HCT116 (cell line): Measurements from ENCODE around the gene YIPF4. TPM values are rescaled to one million over a fixed set of nuclear protein-coding genes. Genes with fewer than 3 reads are reported as not detected.
A peak's percentile ranks its signal among the peaks of the same experiment; 100 is the strongest.

ENCODE experiments used
- ATAC-seq: fragments of 200-7000 bp; cut with Tn5 transposase; 2 replicates; pipeline ENCODE4 v1.9.1; 2020; ENCODE audit warnings: mild to moderate bottlenecking, moderate library complexity
- BruUV-seq: library from RNA; stranded (reverse); fragments of 400-500 nt; replicated peaks from 2 replicates; lab custom pipeline; 2021; lab: Mats Ljungman, UMichigan
- CTCF ChIA-PET: fragments of 300-600 bp; sonication (Branson Sonifier 250); formaldehyde crosslinking; loops from one replicate; lab custom pipeline; 2021; ENCODE audit warnings: antibody characterized with exemption; lab: Charles Lee
- POLR2A ChIA-PET: fragments of 300-600, 350-600 bp; sonication (Branson Sonifier 250); formaldehyde crosslinking; loops from one replicate; lab custom pipeline; 2021; ENCODE audit warnings: antibody characterized with exemption; lab: Charles Lee
- RAD21 ChIA-PET, 2 experiments: fragments of 300-600 bp; sonication (Branson Sonifier 250); formaldehyde crosslinking; loops; one replicate each; lab custom pipeline; 2023; ENCODE audit warnings: low total read pairs in 2 of 2; ENCODE audit not compliant: uncharacterized antibody in 2 of 2, unreplicated experiment in 2 of 2, low non-redundant PET in 1 of 2; lab: Charles Lee
- DNase-seq: peaks from one replicate; pipeline ENCODE4 v3.0.0-alpha.2; 2010; ENCODE audit warnings: low read depth, low spot score
- H2AFZ ChIP-seq: fragments of 200-600 bp; shearing (Covaris generic), sonication (generic); 2 replicates; pipeline ENCODE4 v1.6.1; 2017; ENCODE audit warnings: low read depth, mixed run types, mixed read lengths, antibody characterized with exemption, low read length; ENCODE audit not compliant: poor library complexity, severe bottlenecking
- H3K27ac ChIP-seq: 2 replicates; pipeline ENCODE4 v1.5.1; 2012; ENCODE audit warnings: low read depth, low read length
- H3K27me3 ChIP-seq: fragments of 200-600 bp; sonication (generic); 2 replicates; pipeline ENCODE4 v1.6.1; 2016; ENCODE audit warnings: mixed run types, low read length, mixed read lengths; ENCODE audit not compliant: insufficient read depth
- H3K36me3 ChIP-seq, 2 experiments: fragments of 200-500 bp in 1 of 2; fragments of 200-600 bp in 1 of 2; sonication (Bioruptor generic) in 1 of 2; sonication (generic) in 1 of 2; 2 replicates each; pipeline versions ENCODE4 v1.5.1 to v1.6.1; 2014 to 2016; ENCODE audit warnings: low read length in 2 of 2, inconsistent platforms in 1 of 2, mixed read lengths in 1 of 2, mixed run types in 1 of 2; ENCODE audit not compliant: insufficient read depth in 2 of 2, control insufficient read depth in 1 of 2
- H3K4me1 ChIP-seq, 2 experiments: fragments of 200-600 bp in 1 of 2; sonication (generic) in 1 of 2; 2 replicates each; pipeline versions ENCODE4 v1.5.1 to v1.6.1; 2012 to 2017; ENCODE audit warnings: low read length in 2 of 2, inconsistent platforms in 1 of 2, mild to moderate bottlenecking in 1 of 2, mixed read lengths in 1 of 2, mixed run types in 1 of 2, moderate library complexity in 1 of 2; ENCODE audit not compliant: insufficient read depth in 2 of 2, control insufficient read depth in 1 of 2
- H3K4me2 ChIP-seq: fragments of 200-600 bp; sonication (generic); 2 replicates; pipeline ENCODE4 v1.6.1; 2017; ENCODE audit warnings: mixed run types, low read length, mixed read lengths
- H3K4me3 ChIP-seq, 2 experiments: fragments of 200-600 bp in 1 of 2; sonication (generic) in 1 of 2; replicated peaks in 1 of 2; 2 replicates each; pipeline ENCODE4 v1.5.1; 2011 to 2016; ENCODE audit warnings: low read length in 2 of 2, control low read depth in 1 of 2, low read depth in 1 of 2, mild to moderate bottlenecking in 1 of 2, mixed read lengths in 1 of 2, mixed run types in 1 of 2
- H3K79me2 ChIP-seq: fragments of 200-600 bp; sonication (generic); 2 replicates; pipeline ENCODE4 v1.6.1; 2017; ENCODE audit warnings: mild to moderate bottlenecking, mixed run types, low read length, moderate library complexity, mixed read lengths; ENCODE audit not compliant: insufficient read depth
- H3K9ac ChIP-seq: fragments of 200-600 bp; sonication (generic); 2 replicates; pipeline ENCODE4 v1.6.1; 2016; ENCODE audit warnings: low read length, mixed read lengths
- H3K9me2 ChIP-seq: fragments of 200-600 bp; sonication (generic), shearing (Covaris generic); 2 replicates; pipeline ENCODE4 v1.6.1; 2017; ENCODE audit warnings: mixed run types, mild to moderate bottlenecking, moderate library complexity; ENCODE audit not compliant: insufficient read depth
- H3K9me3 ChIP-seq, 2 experiments: fragments of 200-500 bp in 1 of 2; fragments of 200-600 bp in 1 of 2; sonication (Bioruptor generic) in 1 of 2; sonication (generic) in 1 of 2; 2 replicates each; pipeline ENCODE4 v1.6.1; 2014 to 2017; ENCODE audit warnings: low read length in 2 of 2, mixed read lengths in 2 of 2, inconsistent platforms in 1 of 2, low read depth in 1 of 2, mild to moderate bottlenecking in 1 of 2, mixed run types in 1 of 2, moderate library complexity in 1 of 2; ENCODE audit not compliant: control insufficient read depth in 1 of 2, insufficient read depth in 1 of 2
- H4K20me1 ChIP-seq: fragments of 200-600 bp; sonication (generic), shearing (Covaris generic); 2 replicates; pipeline ENCODE4 v1.6.1; 2017; ENCODE audit warnings: mixed run types, mild to moderate bottlenecking, moderate library complexity; ENCODE audit not compliant: insufficient read depth
- CEBPB ChIP-seq: IDR thresholded peaks from 2 replicates; pipeline ENCODE4 v1.6.1; 2012; ENCODE audit warnings: low read depth
- EGR1 ChIP-seq: IDR thresholded peaks from 2 replicates; pipeline ENCODE4 v1.6.1; 2012; ENCODE audit warnings: low read depth
- EZH2 ChIP-seq: fragments of 200-600 bp; sonication (generic); IDR thresholded peaks from 2 replicates; pipeline ENCODE4 v1.6.1; 2017; ENCODE audit warnings: antibody characterized with exemption, mixed run types
- FOSL1 ChIP-seq: IDR thresholded peaks from 2 replicates; pipeline ENCODE4 v1.6.1; 2012; ENCODE audit warnings: low read depth
- JUND ChIP-seq: IDR thresholded peaks from 2 replicates; pipeline ENCODE4 v1.6.1; 2012
- RAD21 ChIP-seq: IDR thresholded peaks from 2 replicates; pipeline ENCODE4 v1.6.1; 2012; ENCODE audit warnings: low read depth, mild to moderate bottlenecking
- SRF ChIP-seq: IDR thresholded peaks from 2 replicates; pipeline ENCODE4 v1.6.1; 2012; ENCODE audit warnings: low read depth
- TCF7L2 ChIP-seq: IDR thresholded peaks from 2 replicates; pipeline ENCODE4 v1.7.0; 2011; ENCODE audit warnings: borderline replicate concordance, inconsistent platforms; ENCODE audit not compliant: insufficient read depth, insufficient read length; ENCODE audit errors: extremely low read depth
- ZNF274 ChIP-seq: fragments of 200-500 bp; sonication (Bioruptor generic); IDR thresholded peaks from 2 replicates; pipeline ENCODE4 v1.6.1; 2014; ENCODE audit warnings: mild to moderate bottlenecking, low read depth, low read length, inconsistent platforms
- intact Hi-C: fragments of 100-400 bp; cut with micrococcal nuclease; formaldehyde crosslinking; loops from 2 replicates; pipeline ENCODE4 v1.10.0; 2022
- total RNA-seq: library from RNA; stranded (reverse); gene quantifications from one replicate; pipeline ENCODE4 v1.2.1, GENCODE V29; 2021; ENCODE audit not compliant: unreplicated experiment
- TF ChIP-seq, protein P1 (sequence below): IDR thresholded peaks from 2 replicates; pipeline ENCODE4 v1.6.1; 2012
- TF ChIP-seq, protein P2 (sequence below): IDR thresholded peaks from 2 replicates; pipeline ENCODE4 v1.6.1; 2011; ENCODE audit warnings: mild to moderate bottlenecking, low read length, moderate library complexity; ENCODE audit not compliant: insufficient replicate concordance; ENCODE audit errors: extremely low read depth

YIPF4 gene
- total RNA-seq, 1 experiment from 2014 or later = 29.8 TPM

DNA sequence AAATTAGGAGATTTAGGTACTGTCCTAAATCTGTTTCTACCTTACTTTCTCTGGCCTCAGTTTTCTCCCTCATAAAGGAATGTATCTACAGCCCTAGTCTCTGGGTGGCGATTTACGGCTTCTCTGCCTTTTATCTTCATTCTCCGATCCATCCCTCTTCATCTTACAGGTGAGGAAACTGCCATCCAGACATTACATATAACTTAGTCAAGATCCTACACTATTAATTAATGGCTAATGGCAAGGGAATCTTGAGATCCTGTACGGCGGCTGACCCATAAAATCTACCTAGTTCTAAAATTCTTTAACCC is 386 bp upstream of the YIPF4 start:
- ChIA-PET POLR2A (no interaction called here), CTCF (no interaction called here), RAD21 (no interaction called here)
- H2AFZ ChIP-seq = peak overlapping the region; percentile 86
- intact Hi-C loops = no loop called here
- peak; percentile 14 for ATAC-seq
- TSS peak; percentile 95 for BruUV-seq
- peak overlapping the region; percentile 12 for H3K27ac ChIP-seq
- peaks cover 4 to 11% of the 10 kb centered on the region in 2 experiments; a peak in 3 of 4 replicates for H3K4me1 ChIP-seq
- no peaks in the 10 kb centered on the region for H3K9me3 ChIP-seq
- peak overlapping the region; percentile 82 for H3K9ac ChIP-seq
- TF ChIP-seq ZNF274 (no peak), RAD21 (no peak), TCF7L2 (no peak), FOSL1 (no peak), EGR1 (no peak), CEBPB (no peak), SRF (no peak), JUND (no peak), EZH2 (no peak)
- TF ChIP-seq, protein P1, sequence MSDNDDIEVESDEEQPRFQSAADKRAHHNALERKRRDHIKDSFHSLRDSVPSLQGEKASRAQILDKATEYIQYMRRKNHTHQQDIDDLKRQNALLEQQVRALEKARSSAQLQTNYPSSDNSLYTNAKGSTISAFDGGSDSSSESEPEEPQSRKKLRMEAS = no peak
- TF ChIP-seq, protein P2, sequence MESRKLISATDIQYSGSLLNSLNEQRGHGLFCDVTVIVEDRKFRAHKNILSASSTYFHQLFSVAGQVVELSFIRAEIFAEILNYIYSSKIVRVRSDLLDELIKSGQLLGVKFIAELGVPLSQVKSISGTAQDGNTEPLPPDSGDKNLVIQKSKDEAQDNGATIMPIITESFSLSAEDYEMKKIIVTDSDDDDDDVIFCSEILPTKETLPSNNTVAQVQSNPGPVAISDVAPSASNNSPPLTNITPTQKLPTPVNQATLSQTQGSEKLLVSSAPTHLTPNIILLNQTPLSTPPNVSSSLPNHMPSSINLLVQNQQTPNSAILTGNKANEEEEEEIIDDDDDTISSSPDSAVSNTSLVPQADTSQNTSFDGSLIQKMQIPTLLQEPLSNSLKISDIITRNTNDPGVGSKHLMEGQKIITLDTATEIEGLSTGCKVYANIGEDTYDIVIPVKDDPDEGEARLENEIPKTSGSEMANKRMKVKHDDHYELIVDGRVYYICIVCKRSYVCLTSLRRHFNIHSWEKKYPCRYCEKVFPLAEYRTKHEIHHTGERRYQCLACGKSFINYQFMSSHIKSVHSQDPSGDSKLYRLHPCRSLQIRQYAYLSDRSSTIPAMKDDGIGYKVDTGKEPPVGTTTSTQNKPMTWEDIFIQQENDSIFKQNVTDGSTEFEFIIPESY = no peak
- H3K79me2 ChIP-seq = peaks cover 20% of the 10 kb centered on the region
- H3K36me3 ChIP-seq = no peaks in the 10 kb centered on the region; a peak in 1 of 4 replicates
- no peaks in the 10 kb centered on the region for H3K9me2 ChIP-seq
- DNase-seq = no peak
- no peaks in the 10 kb centered on the region for H3K27me3 ChIP-seq
- peak overlapping the region; percentile 73 for H3K4me2 ChIP-seq
- no peaks in the 10 kb centered on the region for H4K20me1 ChIP-seq
- H3K4me3 ChIP-seq = peak overlapping the region; percentile 86 to 98
